Activated CD8-positive, alpha-beta memory T cell treated with anti-CD3 and anti-CD28 coated beads for 48 hours (primary cell): ENCODE data around the gene TUNAR.

Source experiments
- DNase-seq, 3 experiments: peaks; one replicate each; pipeline ENCODE4 v3.0.0-alpha.2; 2020; ENCODE audit warnings: low read depth in 2 of 3, low spot score in 2 of 3

TUNAR gene

GRCh38 chr14:95871531-95871930 lies 5.1 kb upstream of the TUNAR start:
- no peak for DNase-seq

- DNase-seq = no peak
Measured at GRCh38 chr14:95872777-95873176, 3.9 kb upstream of the TUNAR start.

- DNase-seq = no peak
Measured at GRCh38 chr14:95875831-95876760, 536 bp upstream of the TUNAR start.

GRCh38 chr14:95877633-95878032 lies 1.0 kb downstream of the TUNAR start:
- no peak for DNase-seq

GRCh38 chr14:95884377-95884776 lies 7.7 kb downstream of the TUNAR start:
- DNase-seq = no peak

GRCh38 chr14:95885278-95885677 lies 8.6 kb downstream of the TUNAR start:
- DNase-seq = no peak

GRCh38 chr14:95885866-95886265 lies 9.2 kb downstream of the TUNAR start:
- DNase-seq = no peak

- no peak for DNase-seq
Measured at GRCh38 chr14:95886366-95887056, 9.9 kb downstream of the TUNAR start.

- DNase-seq = no peak
Measured at GRCh38 chr14:95887351-95887750, 10.7 kb downstream of the TUNAR start.

- no peak for DNase-seq
Measured at GRCh38 chr14:95889236-95889979, 12.8 kb downstream of the TUNAR start.

- DNase-seq = no peak
Measured at GRCh38 chr14:95891742-95892141, 15.1 kb downstream of the TUNAR start.

GRCh38 chr14:95892142-95892541 lies 15.5 kb downstream of the TUNAR start:
- DNase-seq = no peak

- DNase-seq = no peak
Measured at GRCh38 chr14:95895720-95896119, 19.1 kb downstream of the TUNAR start.

GRCh38 chr14:95896498-95897135 lies 20.0 kb downstream of the TUNAR start:
- DNase-seq = no peak

- DNase-seq = no peak
Measured at GRCh38 chr14:95897280-95897679, 20.6 kb downstream of the TUNAR start.

- DNase-seq = no peak
Measured at GRCh38 chr14:95901054-95901453, 24.4 kb downstream of the TUNAR start.

- no peak for DNase-seq
Measured at GRCh38 chr14:95902273-95902826, 25.7 kb downstream of the TUNAR start.

- no peak for DNase-seq
Measured at GRCh38 chr14:95903165-95903564, 26.5 kb downstream of the TUNAR start.

GRCh38 chr14:95903616-95904107 lies 27.0 kb downstream of the TUNAR start:
- no peak for DNase-seq

- DNase-seq = no peak
Measured at GRCh38 chr14:95906591-95906990, 30.0 kb downstream of the TUNAR start.

GRCh38 chr14:95910628-95911027 lies 34.0 kb downstream of the TUNAR start:
- DNase-seq = no peak
